ENCODE results near the gene CNNM4.

Gene CNNM4

GRCh38 chr2:96737251-96737650 lies 23.5 kb upstream of the CNNM4 start:
- Histone ChIP-seq H3K4me3 (ENCODE audit: insufficient read depth, low read depth, low read length, poor library complexity, severe bottlenecking) (no peak overlapping the region), H3K36me3 (ENCODE audit: control insufficient read depth, insufficient read depth, low read length) (peaks cover 21% of the 10 kb centered on the region), H3K4me1 (ENCODE audit: control insufficient read depth, insufficient read depth, low read length, poor library complexity, severe bottlenecking) (peaks cover 14% of the 10 kb centered on the region), H3K27ac (ENCODE audit: insufficient read depth, low read length, poor library complexity, severe bottlenecking) (no peak overlapping the region), H3K27me3 (replicated peaks; ENCODE audit: control insufficient read depth, insufficient read depth, low read length, poor library complexity, severe bottlenecking) (no peaks in the 10 kb centered on the region), H3K9me3 (ENCODE audit: control insufficient read depth, low read length) (no peaks in the 10 kb centered on the region)
- DNase-seq: no peak

- peaks cover 17% of the 10 kb centered on the region for H3K36me3 ChIP-seq (ENCODE audit: control insufficient read depth, insufficient read depth, low read length)
- H3K27me3 ChIP-seq (replicated peaks; ENCODE audit: control insufficient read depth, insufficient read depth, low read length, poor library complexity, severe bottlenecking): no peaks in the 10 kb centered on the region
- no peaks in the 10 kb centered on the region for H3K9me3 ChIP-seq (ENCODE audit: control insufficient read depth, low read length)
- no peak overlapping the region for H3K4me3 ChIP-seq (ENCODE audit: insufficient read depth, low read depth, low read length, poor library complexity, severe bottlenecking)
- peak; percentile 9 to 30 (median 11) for DNase-seq
- no peak overlapping the region for H3K27ac ChIP-seq (ENCODE audit: insufficient read depth, low read length, poor library complexity, severe bottlenecking)
- peaks cover 14% of the 10 kb centered on the region for H3K4me1 ChIP-seq (ENCODE audit: control insufficient read depth, insufficient read depth, low read length, poor library complexity, severe bottlenecking)
These were observed 22.9 kb upstream of the CNNM4 start for GRCh38 chr2:96737831-96738230.

- H3K9me3 ChIP-seq (ENCODE audit: control insufficient read depth, low read length): no peaks in the 10 kb centered on the region
- peak overlapping the region; percentile 70 for H3K27ac ChIP-seq (ENCODE audit: insufficient read depth, low read length, poor library complexity, severe bottlenecking)
- no peak for DNase-seq
- H3K36me3 ChIP-seq (ENCODE audit: control insufficient read depth, insufficient read depth, low read length): peaks cover 3% of the 10 kb centered on the region
- no peaks in the 10 kb centered on the region for H3K27me3 ChIP-seq (replicated peaks; ENCODE audit: control insufficient read depth, insufficient read depth, low read length, poor library complexity, severe bottlenecking)
- H3K4me1 ChIP-seq (ENCODE audit: control insufficient read depth, insufficient read depth, low read length, poor library complexity, severe bottlenecking): peaks cover 14% of the 10 kb centered on the region
- H3K4me3 ChIP-seq (ENCODE audit: insufficient read depth, low read depth, low read length, poor library complexity, severe bottlenecking): peak overlapping the region; percentile 89
These were observed 21.5 kb upstream of the CNNM4 start for GRCh38 chr2:96739076-96739632.

DNA sequence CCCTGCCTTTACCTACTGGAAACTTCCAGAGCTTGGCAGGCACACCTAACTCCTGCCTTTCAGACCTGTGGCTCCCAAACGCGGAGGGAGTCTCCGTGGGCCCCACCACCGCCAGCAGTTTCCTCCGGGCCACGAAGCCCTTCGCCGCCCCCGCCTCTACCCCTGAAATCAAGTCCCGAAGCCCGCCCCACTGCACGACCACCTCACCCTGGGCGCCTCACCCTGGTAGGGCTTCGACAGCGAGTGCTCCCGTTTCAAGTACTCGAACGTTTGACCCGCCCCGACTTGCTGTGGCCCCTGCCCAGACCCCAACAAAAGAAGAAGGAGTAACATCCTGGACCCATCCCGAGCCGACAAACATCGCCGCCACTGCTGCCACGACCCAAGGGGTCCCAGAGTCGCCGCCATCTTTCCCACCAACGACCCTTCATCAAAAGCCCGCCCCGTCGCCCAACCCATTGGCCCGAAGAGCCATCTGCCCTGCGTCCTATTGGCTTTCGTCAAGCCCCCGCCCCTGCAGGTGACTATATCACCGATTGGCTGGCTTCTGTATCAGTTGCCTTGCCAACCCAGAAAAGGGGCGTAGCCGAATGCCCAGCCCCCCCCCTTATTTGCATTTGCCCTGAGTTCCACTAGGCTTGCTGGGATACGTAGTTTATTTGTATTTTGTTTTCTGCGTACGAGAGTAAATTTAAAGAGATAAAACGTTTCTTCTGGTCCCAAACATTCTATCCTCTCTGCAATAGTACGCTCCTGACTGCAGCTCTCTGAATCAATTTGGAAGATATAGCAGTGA lies 20.9 kb upstream of the CNNM4 start, which contains the start of gene LMAN2L:
Gene LMAN2L, minus strand, starts transcription at position 432 of the 796 bp plus-strand sequence. Its CDS starts 24 bp downstream, at position 408.
- peak; percentile 90 to 97 (median 97) for DNase-seq
- Histone ChIP-seq H3K4me3 (ENCODE audit: insufficient read depth, low read depth, low read length, poor library complexity, severe bottlenecking) (peak within 1 kb of the TSS; percentile 89), H3K4me1 (ENCODE audit: control insufficient read depth, insufficient read depth, low read length, poor library complexity, severe bottlenecking) (peaks cover 14% of the 10 kb centered on the region), H3K9me3 (ENCODE audit: control insufficient read depth, low read length) (no peaks in the 10 kb centered on the region), H3K27ac (ENCODE audit: insufficient read depth, low read length, poor library complexity, severe bottlenecking) (peak within 1 kb of the TSS; percentile 70), H3K36me3 (ENCODE audit: control insufficient read depth, insufficient read depth, low read length) (no peaks in the 10 kb centered on the region), H3K27me3 (replicated peaks; ENCODE audit: control insufficient read depth, insufficient read depth, low read length, poor library complexity, severe bottlenecking) (no peaks in the 10 kb centered on the region)

DNA sequence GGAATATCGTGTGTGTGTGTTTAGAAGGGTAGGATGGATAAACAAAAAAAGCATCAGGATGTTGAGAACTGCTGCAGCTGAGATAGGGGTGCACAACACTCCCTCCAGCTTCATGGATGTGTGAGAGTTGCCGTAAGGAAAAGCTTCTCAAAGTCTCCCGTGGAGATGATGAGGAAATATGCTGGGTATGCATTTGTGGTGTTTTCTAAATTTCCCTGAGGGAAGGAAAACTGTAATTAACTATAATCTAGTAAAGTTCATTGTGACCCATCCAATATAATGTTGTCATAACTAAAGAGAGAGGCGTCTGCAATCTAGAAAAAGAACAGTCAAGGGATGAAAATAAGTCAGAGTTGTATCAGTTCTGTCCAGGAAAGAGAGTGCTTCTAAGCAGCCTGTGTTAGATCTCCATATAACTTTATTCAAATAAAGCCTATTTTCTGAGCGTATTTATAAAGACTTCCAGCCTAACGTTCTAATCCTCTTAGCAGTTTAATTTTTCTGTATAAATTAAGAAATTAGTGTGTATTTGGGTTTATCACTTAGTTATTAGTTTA lies 13.6 kb upstream of the CNNM4 start:
- no peak overlapping the region for H3K4me3 ChIP-seq (ENCODE audit: insufficient read depth, low read depth, low read length, poor library complexity, severe bottlenecking)
- no peak for DNase-seq
- no peaks in the 10 kb centered on the region for H3K4me1 ChIP-seq (ENCODE audit: control insufficient read depth, insufficient read depth, low read length, poor library complexity, severe bottlenecking)
- no peak overlapping the region for H3K27ac ChIP-seq (ENCODE audit: insufficient read depth, low read length, poor library complexity, severe bottlenecking)
- H3K9me3 ChIP-seq (ENCODE audit: control insufficient read depth, low read length): no peaks in the 10 kb centered on the region
- no peaks in the 10 kb centered on the region for H3K27me3 ChIP-seq (replicated peaks; ENCODE audit: control insufficient read depth, insufficient read depth, low read length, poor library complexity, severe bottlenecking)
- H3K36me3 ChIP-seq (ENCODE audit: control insufficient read depth, insufficient read depth, low read length): no peaks in the 10 kb centered on the region

GRCh38 chr2:96751800-96752199 lies 8.9 kb upstream of the CNNM4 start:
- DNase-seq: no peak
- H3K36me3 ChIP-seq (ENCODE audit: control insufficient read depth, insufficient read depth, low read length): no peaks in the 10 kb centered on the region

GRCh38 chr2:96753661-96754282 lies 6.9 kb upstream of the CNNM4 start:
- H3K4me3 ChIP-seq (ENCODE audit: insufficient read depth, low read depth, low read length, poor library complexity, severe bottlenecking): no peak overlapping the region
- DNase-seq: no peak
- no peaks in the 10 kb centered on the region for H3K9me3 ChIP-seq (ENCODE audit: control insufficient read depth, low read length)

More at GRCh38 chr2:96751800-96752199, 8.9 kb upstream of the CNNM4 start:
- Histone ChIP-seq H3K9me3 (ENCODE audit: control insufficient read depth, low read length) (no peaks in the 10 kb centered on the region), H3K4me1 (ENCODE audit: control insufficient read depth, insufficient read depth, low read length, poor library complexity, severe bottlenecking) (no peaks in the 10 kb centered on the region), H3K27ac (ENCODE audit: insufficient read depth, low read length, poor library complexity, severe bottlenecking) (no peak overlapping the region), H3K4me3 (ENCODE audit: insufficient read depth, low read depth, low read length, poor library complexity, severe bottlenecking) (no peak overlapping the region), H3K27me3 (replicated peaks; ENCODE audit: control insufficient read depth, insufficient read depth, low read length, poor library complexity, severe bottlenecking) (no peaks in the 10 kb centered on the region)

DNA sequence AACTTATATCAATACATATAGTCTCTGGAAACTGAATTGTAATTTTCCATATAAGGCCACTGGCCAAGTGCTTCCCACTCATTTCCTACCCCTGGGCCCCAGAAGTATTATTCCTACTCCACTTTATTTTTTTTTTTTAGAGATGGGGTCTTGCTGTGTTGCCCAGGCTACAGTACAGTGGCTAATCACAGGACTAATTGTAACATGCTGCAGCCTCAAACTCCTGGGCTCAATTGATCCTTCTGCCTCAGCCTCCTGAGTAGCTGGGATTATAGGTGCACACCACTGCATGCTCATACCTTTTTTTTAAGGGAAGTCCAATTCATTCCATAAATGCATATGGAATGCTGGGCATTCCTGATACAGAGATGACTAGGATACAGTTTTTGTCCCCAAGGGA lies 6.4 kb upstream of the CNNM4 start:
- Histone ChIP-seq H3K9me3 (ENCODE audit: control insufficient read depth, low read length) (no peaks in the 10 kb centered on the region), H3K4me1 (ENCODE audit: control insufficient read depth, insufficient read depth, low read length, poor library complexity, severe bottlenecking) (no peaks in the 10 kb centered on the region), H3K36me3 (ENCODE audit: control insufficient read depth, insufficient read depth, low read length) (no peaks in the 10 kb centered on the region), H3K4me3 (ENCODE audit: insufficient read depth, low read depth, low read length, poor library complexity, severe bottlenecking) (no peak overlapping the region), H3K27me3 (replicated peaks; ENCODE audit: control insufficient read depth, insufficient read depth, low read length, poor library complexity, severe bottlenecking) (no peaks in the 10 kb centered on the region), H3K27ac (ENCODE audit: insufficient read depth, low read length, poor library complexity, severe bottlenecking) (no peak overlapping the region)
- DNase-seq: no peak

More at GRCh38 chr2:96753661-96754282, 6.9 kb upstream of the CNNM4 start:
- Histone ChIP-seq H3K27ac (ENCODE audit: insufficient read depth, low read length, poor library complexity, severe bottlenecking) (no peak overlapping the region), H3K36me3 (ENCODE audit: control insufficient read depth, insufficient read depth, low read length) (no peaks in the 10 kb centered on the region), H3K27me3 (replicated peaks; ENCODE audit: control insufficient read depth, insufficient read depth, low read length, poor library complexity, severe bottlenecking) (no peaks in the 10 kb centered on the region), H3K4me1 (ENCODE audit: control insufficient read depth, insufficient read depth, low read length, poor library complexity, severe bottlenecking) (no peaks in the 10 kb centered on the region)

DNA sequence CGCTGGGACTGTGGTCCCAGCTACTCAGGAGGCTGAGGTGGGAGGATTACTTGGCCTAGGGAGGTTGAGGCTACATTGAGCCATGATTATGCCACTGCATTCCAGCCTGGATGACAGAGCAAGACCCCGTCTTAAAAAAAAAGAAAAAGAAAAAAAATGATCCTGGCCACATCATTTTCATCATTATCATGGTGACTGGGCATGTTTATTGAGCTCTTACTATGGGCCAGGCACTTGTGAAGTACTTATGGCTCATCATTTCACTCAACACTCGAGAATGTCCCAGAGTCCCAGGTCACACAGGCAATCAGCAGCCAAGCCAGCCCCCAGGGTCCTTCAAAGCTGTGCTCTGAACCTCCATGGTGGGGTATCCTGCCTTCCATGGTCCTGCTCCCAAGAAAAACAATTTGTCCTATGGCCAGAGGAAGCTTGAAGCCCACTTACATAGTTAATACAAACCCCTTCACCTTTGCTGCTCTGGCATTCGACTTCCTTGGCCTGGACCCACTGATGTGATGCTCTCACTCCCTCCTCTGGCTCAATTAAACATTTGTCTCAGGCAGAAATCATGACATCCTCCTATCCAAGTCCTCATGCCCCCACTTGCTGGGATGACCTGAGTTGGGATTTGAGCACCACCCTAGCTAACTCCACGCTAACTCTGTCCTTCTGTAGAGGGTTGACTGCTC lies 3.8 kb upstream of the CNNM4 start:
- H3K4me1 ChIP-seq (ENCODE audit: control insufficient read depth, insufficient read depth, low read length, poor library complexity, severe bottlenecking): peaks cover 9% of the 10 kb centered on the region
- no peak overlapping the region for H3K4me3 ChIP-seq (ENCODE audit: insufficient read depth, low read depth, low read length, poor library complexity, severe bottlenecking)
- DNase-seq: no peak
- no peaks in the 10 kb centered on the region for H3K36me3 ChIP-seq (ENCODE audit: control insufficient read depth, insufficient read depth, low read length)
- no peaks in the 10 kb centered on the region for H3K9me3 ChIP-seq (ENCODE audit: control insufficient read depth, low read length)
- no peak overlapping the region for H3K27ac ChIP-seq (ENCODE audit: insufficient read depth, low read length, poor library complexity, severe bottlenecking)
- H3K27me3 ChIP-seq (replicated peaks; ENCODE audit: control insufficient read depth, insufficient read depth, low read length, poor library complexity, severe bottlenecking): no peaks in the 10 kb centered on the region
